Stimulated activated CD4-positive, alpha-beta T cell treated with anti-CD3 and anti-CD28 coated beads, Interleukin-2, amount 100 ng/mL, for 4 hours (primary cell): ENCODE results near the gene TARBP1.
A peak's percentile ranks its signal among the peaks of the same experiment; 100 is the strongest.
"Not testable (repeated sequence)": the region's sequence is repeated elsewhere in the genome, so short reads cannot be mapped to it uniquely, and the experiment has no call there.

Experiments
- DNase-seq: peaks from one replicate; pipeline ENCODE4 v3.0.0-alpha.2; 2020; ENCODE audit warnings: low read depth

TARBP1 gene

GRCh38 chr1:234395297-234395696 is 83.7 kb downstream of the TARBP1 start:
- DNase-seq = no peak

GRCh38 chr1:234393190-234393589 is 85.8 kb downstream of the TARBP1 start:
- DNase-seq = no peak

- DNase-seq = no peak
Measured at GRCh38 chr1:234388094-234388493, 90.9 kb downstream of the TARBP1 start.

GRCh38 chr1:234386122-234386521 is 92.9 kb downstream of the TARBP1 start:
- no peak for DNase-seq

- DNase-seq = no peak
Measured at GRCh38 chr1:234381699-234382555, 97.1 kb downstream of the TARBP1 start.

GRCh38 chr1:234379591-234380109 is 99.3 kb downstream of the TARBP1 start:
- not testable (repeated sequence) for DNase-seq

- DNase-seq = no peak
Measured at GRCh38 chr1:234375672-234376071, 103.3 kb downstream of the TARBP1 start.

GRCh38 chr1:234373959-234374254 is 105.1 kb downstream of the TARBP1 start:
- DNase-seq = no peak

- DNase-seq = peak; percentile 82
Measured at GRCh38 chr1:234373064-234373958, 105.7 kb downstream of the TARBP1 start, which contains the start of gene COA6. COA6 (plus strand) TSS chr1:234373456; CDS start chr1:234373467, 11 bp downstream.

GRCh38 chr1:234372011-234372757 is 106.8 kb downstream of the TARBP1 start:
- no peak for DNase-seq

GRCh38 chr1:234371414-234371813 is 107.6 kb downstream of the TARBP1 start:
- DNase-seq = no peak

- DNase-seq = no peak
Measured at GRCh38 chr1:234369784-234370183, 109.2 kb downstream of the TARBP1 start.

GRCh38 chr1:234369033-234369430 is 109.9 kb downstream of the TARBP1 start:
- DNase-seq = no peak

- DNase-seq = peak; percentile 26
Measured at GRCh38 chr1:234368320-234369032, 110.5 kb downstream of the TARBP1 start.

- no peak for DNase-seq
Measured at GRCh38 chr1:234362558-234362957, 116.4 kb downstream of the TARBP1 start.

GRCh38 chr1:234361102-234361603 is 117.8 kb downstream of the TARBP1 start:
- DNase-seq = no peak

- DNase-seq = no peak
Measured at GRCh38 chr1:234357831-234358230, 121.1 kb downstream of the TARBP1 start.

- peak; percentile 24 for DNase-seq
Measured at GRCh38 chr1:234356615-234357269, 122.2 kb downstream of the TARBP1 start.

GRCh38 chr1:234355782-234356510 is 123.0 kb downstream of the TARBP1 start:
- DNase-seq = no peak

- DNase-seq = no peak
Measured at GRCh38 chr1:234348964-234349363, 130.0 kb downstream of the TARBP1 start.
